Thyroid gland (tissue), 4 donors: ENCODE measurements around the gene STRN3.

ENCODE experiments used
- POLR2A ChIP-seq, 2 donors: fragments of 450-650 bp; IDR thresholded peaks; one replicate each; pipeline ENCODE4 v1.6.1; 2017; ENCODE audit warnings: antibody characterized with exemption in 2 of 2, mild to moderate bottlenecking in 2 of 2, moderate library complexity in 1 of 2
- TF ChIP-seq, protein P1 (sequence below), 6 experiments: fragments of 200-600 bp in 3 of 6; fragments of 450-650 bp in 3 of 6; sonication (generic) in 3 of 6; IDR thresholded peaks; one replicate each; pipeline ENCODE4 v1.5.1; 2016 to 2019; ENCODE audit warnings: antibody characterized with exemption in 6 of 6, mild to moderate bottlenecking in 2 of 6, inconsistent platforms in 1 of 6, moderate library complexity in 1 of 6

DNA sequence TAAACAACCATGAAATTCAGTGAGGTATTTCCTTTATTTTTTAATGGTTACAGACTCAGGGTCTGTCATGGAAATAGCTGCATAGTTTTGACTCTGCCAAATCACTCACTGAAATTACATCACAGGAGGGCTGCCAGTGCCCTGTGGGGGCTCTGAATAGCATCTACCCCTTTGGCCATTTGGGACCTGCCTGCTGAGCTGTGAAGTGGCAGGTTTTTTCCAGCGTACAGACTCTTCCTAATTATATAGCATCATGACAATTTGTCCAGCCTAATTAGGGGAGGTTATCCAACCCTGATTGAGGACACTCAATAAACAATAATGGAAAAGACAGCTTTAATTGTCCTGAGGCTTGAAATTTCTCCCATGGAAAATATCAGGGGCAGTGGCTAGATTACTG lies 153.6 kb downstream of the STRN3 start:
- TF ChIP-seq, protein P1, sequence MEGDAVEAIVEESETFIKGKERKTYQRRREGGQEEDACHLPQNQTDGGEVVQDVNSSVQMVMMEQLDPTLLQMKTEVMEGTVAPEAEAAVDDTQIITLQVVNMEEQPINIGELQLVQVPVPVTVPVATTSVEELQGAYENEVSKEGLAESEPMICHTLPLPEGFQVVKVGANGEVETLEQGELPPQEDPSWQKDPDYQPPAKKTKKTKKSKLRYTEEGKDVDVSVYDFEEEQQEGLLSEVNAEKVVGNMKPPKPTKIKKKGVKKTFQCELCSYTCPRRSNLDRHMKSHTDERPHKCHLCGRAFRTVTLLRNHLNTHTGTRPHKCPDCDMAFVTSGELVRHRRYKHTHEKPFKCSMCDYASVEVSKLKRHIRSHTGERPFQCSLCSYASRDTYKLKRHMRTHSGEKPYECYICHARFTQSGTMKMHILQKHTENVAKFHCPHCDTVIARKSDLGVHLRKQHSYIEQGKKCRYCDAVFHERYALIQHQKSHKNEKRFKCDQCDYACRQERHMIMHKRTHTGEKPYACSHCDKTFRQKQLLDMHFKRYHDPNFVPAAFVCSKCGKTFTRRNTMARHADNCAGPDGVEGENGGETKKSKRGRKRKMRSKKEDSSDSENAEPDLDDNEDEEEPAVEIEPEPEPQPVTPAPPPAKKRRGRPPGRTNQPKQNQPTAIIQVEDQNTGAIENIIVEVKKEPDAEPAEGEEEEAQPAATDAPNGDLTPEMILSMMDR (IDR thresholded peaks at IDR 0.05) = no peak
- no peak for TF ChIP-seq POLR2A (IDR thresholded peaks at IDR 0.05)
